Neural progenitor cell (in vitro differentiated cells): ENCODE data around the gene CELF4.

ENCODE experiments used
- CTCF ChIP-seq: fragments of 200-600 bp; sonication (generic); IDR thresholded peaks from 2 replicates; pipeline ENCODE4 v1.5.1; 2017; ENCODE audit warnings: antibody characterized with exemption, mild to moderate bottlenecking
- EZH2 ChIP-seq: fragments of 200-600 bp; sonication (generic); IDR thresholded peaks from 2 replicates; pipeline ENCODE4 v1.6.1; 2017; ENCODE audit warnings: antibody characterized with exemption, mild to moderate bottlenecking, moderate library complexity
- EZH2phosphoT487 ChIP-seq: fragments of 200-600 bp; sonication (generic); IDR thresholded peaks from 2 replicates; pipeline ENCODE4 v1.6.1; 2017; ENCODE audit warnings: antibody characterized with exemption

GRCh38 chr18:37464257-37464656 lies 101.3 kb downstream of the CELF4 start:
- TF ChIP-seq CTCF = no peak
- TF ChIP-seq EZH2phosphoT487 = no peak
- no peak for TF ChIP-seq EZH2
